ENCODE results near the gene PLXNA2. TPM values are rescaled to one million over a fixed set of nuclear protein-coding genes. Genes with fewer than 3 reads are reported as not detected.

Gene PLXNA2
- total and polyA plus RNA-seq, 2 of the 8 experiments (the other 6 are each of a cell fraction or from before 2014, with no cell fraction given), result 0.33 to 1.5 TPM

- TF ChIP-seq E2F6 (IDR thresholded peaks at IDR 0.05), result no peak
- TF ChIP-seq SP1 (IDR thresholded peaks at IDR 0.05; ENCODE audit: low read depth, low read length), result no peak
- TF ChIP-seq BACH1 (IDR thresholded peaks at IDR 0.05; ENCODE audit: low read length), result no peak
- TF ChIP-seq TEAD4 (IDR thresholded peaks at IDR 0.05; ENCODE audit: low read depth, low read length), result no peak
Observed at GRCh38 chr1:208088319-208088718, 155.9 kb downstream of the PLXNA2 start (continued).
